ENCODE results near the gene ATP2A2.

- TF ChIP-seq POLR2A (IDR thresholded peaks at IDR 0.05): no peak
- peak in 3 of 6 experiments; percentile 3 to 14 (median 13) for TF ChIP-seq CTCF (IDR thresholded peaks at IDR 0.05)
These were observed 74.0 kb downstream of the ATP2A2 start for GRCh38 chr12:110355073-110355472.
